ENCODE results near the gene MAML3.

Gene MAML3

GRCh38 chr4:140153419-140153717 is 616 bp downstream of the MAML3 start:
- Histone ChIP-seq H3K4me2 (ENCODE audit: low read length) (peak overlapping the region; percentile 99), H3K9me3 (ENCODE audit: control insufficient read depth, low read length) (no peaks in the 10 kb centered on the region), H3K4me3 (ENCODE audit: low read depth, low read length) (peak overlapping the region; percentile 92), H3K27me3 (ENCODE audit: control insufficient read depth, insufficient read depth, low read length) (no peaks in the 10 kb centered on the region), H3K36me3 (ENCODE audit: control insufficient read depth, insufficient read depth, low read length) (no peaks in the 10 kb centered on the region), H2AFZ (peak overlapping the region; percentile 90), H3K27ac (peak overlapping the region; percentile 98), H3K9ac (peak overlapping the region; percentile 67), H3K4me1 (no peaks in the 10 kb centered on the region), H3K79me2 (no peaks in the 10 kb centered on the region)
- TF ChIP-seq CTCF (IDR thresholded peaks at IDR 0.05): no peak

- Histone ChIP-seq H3K4me1 (no peaks in the 10 kb centered on the region), H2AFZ (peak overlapping the region; percentile 90), H3K79me2 (no peaks in the 10 kb centered on the region), H3K27ac (peak overlapping the region; percentile 98), H3K4me3 (ENCODE audit: low read depth, low read length) (peak overlapping the region; percentile 92), H3K9ac (no peak overlapping the region), H3K36me3 (ENCODE audit: control insufficient read depth, insufficient read depth, low read length) (no peaks in the 10 kb centered on the region), H3K4me2 (ENCODE audit: low read length) (peak overlapping the region; percentile 99), H3K27me3 (ENCODE audit: control insufficient read depth, insufficient read depth, low read length) (no peaks in the 10 kb centered on the region), H3K9me3 (ENCODE audit: control insufficient read depth, low read length) (no peaks in the 10 kb centered on the region)
- no peak for TF ChIP-seq CTCF (IDR thresholded peaks at IDR 0.05)
Observed at GRCh38 chr4:140152751-140153418, 1.1 kb downstream of the MAML3 start.

- peak overlapping the region; percentile 98 for H3K27ac ChIP-seq
- no peaks in the 10 kb centered on the region for H3K27me3 ChIP-seq (ENCODE audit: control insufficient read depth, insufficient read depth, low read length)
- H3K4me1 ChIP-seq: no peaks in the 10 kb centered on the region
- peak; percentile 23 for TF ChIP-seq CTCF (IDR thresholded peaks at IDR 0.05)
- H3K79me2 ChIP-seq: no peaks in the 10 kb centered on the region
- H3K36me3 ChIP-seq (ENCODE audit: control insufficient read depth, insufficient read depth, low read length): no peaks in the 10 kb centered on the region
- H3K9me3 ChIP-seq (ENCODE audit: control insufficient read depth, low read length): no peaks in the 10 kb centered on the region
- H3K9ac ChIP-seq: no peak overlapping the region
- peak overlapping the region; percentile 92 for H3K4me3 ChIP-seq (ENCODE audit: low read depth, low read length)
- peak overlapping the region; percentile 99 for H3K4me2 ChIP-seq (ENCODE audit: low read length)
- H2AFZ ChIP-seq: peak overlapping the region; percentile 90
Observed at GRCh38 chr4:140152013-140152703, 1.8 kb downstream of the MAML3 start.

- Histone ChIP-seq H3K4me3 (ENCODE audit: low read depth, low read length) (peak overlapping the region; percentile 92), H3K9ac (peak overlapping the region; percentile 76), H3K9me3 (ENCODE audit: control insufficient read depth, low read length) (no peaks in the 10 kb centered on the region), H3K79me2 (no peaks in the 10 kb centered on the region), H3K27ac (peak overlapping the region; percentile 98), H3K4me2 (ENCODE audit: low read length) (peak overlapping the region; percentile 99), H3K27me3 (ENCODE audit: control insufficient read depth, insufficient read depth, low read length) (no peaks in the 10 kb centered on the region), H3K36me3 (ENCODE audit: control insufficient read depth, insufficient read depth, low read length) (no peaks in the 10 kb centered on the region), H2AFZ (peak overlapping the region; percentile 90), H3K4me1 (no peaks in the 10 kb centered on the region)
- TF ChIP-seq CTCF (IDR thresholded peaks at IDR 0.05): no peak
Observed at GRCh38 chr4:140151699-140152012, 2.3 kb downstream of the MAML3 start.
